OCI-LY3 (cell line): Measurements from ENCODE around the gene EAF1.

Experiments
- H2AFZ ChIP-seq: fragments of 200-600, 300-600 bp; shearing (Covaris generic); 2 replicates; pipeline ENCODE4 v1.6.0; 2014; ENCODE audit warnings: antibody characterized with exemption, low read depth, low read length
- H3K27ac ChIP-seq: fragments of 200-600, 300-600 bp; sonication (generic); 2 replicates; pipeline ENCODE4 v1.5.1; 2014; ENCODE audit warnings: mild to moderate bottlenecking, low read length, moderate library complexity, mixed read lengths
- H3K27me3 ChIP-seq: fragments of 200-600, 300-600 bp; sonication (generic); 2 replicates; pipeline ENCODE4 v1.6.1; 2014; ENCODE audit warnings: low read depth, low read length, mixed read lengths
- H3K36me3 ChIP-seq: fragments of 200-600, 300-600 bp; sonication (generic); replicated peaks from 2 replicates; pipeline ENCODE3; 2014; ENCODE audit warnings: low read depth, low read length, mixed read lengths
- H3K4me1 ChIP-seq: fragments of 300-600, 200-600 bp; sonication (generic); 2 replicates; pipeline ENCODE4 v1.6.1; 2014; ENCODE audit warnings: low read length, mixed read lengths
- H3K4me2 ChIP-seq: fragments of 200-600, 300-600 bp; sonication (generic); 2 replicates; pipeline ENCODE4 v1.6.1; 2014; ENCODE audit warnings: low read length, mixed read lengths
- H3K4me3 ChIP-seq: fragments of 300-600, 200-600 bp; sonication (generic); 2 replicates; pipeline ENCODE4 v1.5.1; 2014; ENCODE audit warnings: antibody characterized with exemption, mild to moderate bottlenecking, low read length, moderate library complexity
- H3K79me2 ChIP-seq: fragments of 300-600, 200-600 bp; shearing (Covaris generic); 2 replicates; pipeline ENCODE4 v1.6.1; 2014; ENCODE audit warnings: mild to moderate bottlenecking, low read length, mixed read lengths
- H3K9ac ChIP-seq: fragments of 300-600, 200-600 bp; shearing (Covaris generic); 2 replicates; pipeline ENCODE4 v1.6.0; 2014; ENCODE audit warnings: mild to moderate bottlenecking, low read length, moderate library complexity
- H3K9me3 ChIP-seq: fragments of 200-600, 300-600 bp; shearing (Covaris generic); 2 replicates; pipeline ENCODE4 v1.6.1; 2014; ENCODE audit warnings: low read length, mixed read lengths; ENCODE audit not compliant: insufficient read depth
- H4K20me1 ChIP-seq: fragments of 200-600, 300-600 bp; sonication (generic); 2 replicates; pipeline ENCODE4 v1.6.1; 2016; ENCODE audit warnings: low read length, mixed read lengths; ENCODE audit not compliant: insufficient read depth
- EZH2phosphoT487 ChIP-seq: fragments of 200-600 bp; shearing (Covaris generic); IDR thresholded peaks from 2 replicates; pipeline ENCODE4 v1.6.1; 2018; ENCODE audit warnings: antibody characterized with exemption, mixed run types, low read depth
- TF ChIP-seq, protein P1 (sequence below): fragments of 200-600, 300-600 bp; sonication (generic); IDR thresholded peaks from 2 replicates; pipeline ENCODE4 v1.5.1; 2014; ENCODE audit warnings: antibody characterized with exemption, low read length, low read depth

The EAF1 gene

DNA sequence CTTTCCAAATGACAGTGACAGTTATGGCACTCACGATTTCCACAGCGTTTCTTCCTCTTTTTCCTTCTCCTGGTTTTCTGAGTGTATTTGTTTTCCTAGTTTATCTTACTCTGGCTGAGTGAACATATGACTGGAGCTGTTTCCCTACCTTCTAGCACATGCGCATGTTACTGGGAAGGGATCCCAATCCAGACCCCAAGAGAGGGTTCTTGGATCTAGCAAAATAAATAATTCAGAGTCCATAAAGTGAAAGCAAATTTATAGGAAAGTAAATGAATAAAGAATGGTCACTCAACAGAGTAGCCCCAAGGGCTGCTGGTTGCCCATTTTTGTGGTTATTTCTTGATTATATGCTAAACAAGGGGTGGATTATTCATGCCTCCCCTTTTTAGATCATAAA is 23.9 kb upstream of the EAF1 start:
- Histone ChIP-seq H3K27ac (peak overlapping the region; percentile 98), H3K4me2 (no peak overlapping the region), H3K4me3 (no peak overlapping the region), H3K4me1 (peaks cover 57% of the 10 kb centered on the region), H4K20me1 (no peaks in the 10 kb centered on the region), H3K79me2 (no peaks in the 10 kb centered on the region), H2AFZ (no peak overlapping the region), H3K9me3 (no peaks in the 10 kb centered on the region), H3K9ac (peak overlapping the region; percentile 66; the same call in 1 of the 2 replicates), H3K36me3 (peaks cover under 1% of the 10 kb centered on the region), H3K27me3 (no peaks in the 10 kb centered on the region)
- TF ChIP-seq, protein P1, sequence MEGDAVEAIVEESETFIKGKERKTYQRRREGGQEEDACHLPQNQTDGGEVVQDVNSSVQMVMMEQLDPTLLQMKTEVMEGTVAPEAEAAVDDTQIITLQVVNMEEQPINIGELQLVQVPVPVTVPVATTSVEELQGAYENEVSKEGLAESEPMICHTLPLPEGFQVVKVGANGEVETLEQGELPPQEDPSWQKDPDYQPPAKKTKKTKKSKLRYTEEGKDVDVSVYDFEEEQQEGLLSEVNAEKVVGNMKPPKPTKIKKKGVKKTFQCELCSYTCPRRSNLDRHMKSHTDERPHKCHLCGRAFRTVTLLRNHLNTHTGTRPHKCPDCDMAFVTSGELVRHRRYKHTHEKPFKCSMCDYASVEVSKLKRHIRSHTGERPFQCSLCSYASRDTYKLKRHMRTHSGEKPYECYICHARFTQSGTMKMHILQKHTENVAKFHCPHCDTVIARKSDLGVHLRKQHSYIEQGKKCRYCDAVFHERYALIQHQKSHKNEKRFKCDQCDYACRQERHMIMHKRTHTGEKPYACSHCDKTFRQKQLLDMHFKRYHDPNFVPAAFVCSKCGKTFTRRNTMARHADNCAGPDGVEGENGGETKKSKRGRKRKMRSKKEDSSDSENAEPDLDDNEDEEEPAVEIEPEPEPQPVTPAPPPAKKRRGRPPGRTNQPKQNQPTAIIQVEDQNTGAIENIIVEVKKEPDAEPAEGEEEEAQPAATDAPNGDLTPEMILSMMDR, result no peak
- TF ChIP-seq EZH2phosphoT487, result no peak

- Histone ChIP-seq H3K79me2 (no peaks in the 10 kb centered on the region), H3K4me2 (peak overlapping the region; percentile 42), H3K4me3 (no peak overlapping the region), H3K36me3 (peaks cover 3% of the 10 kb centered on the region), H3K4me1 (peaks cover 57% of the 10 kb centered on the region), H3K27ac (peak overlapping the region; percentile 98), H2AFZ (no peak overlapping the region), H3K27me3 (no peaks in the 10 kb centered on the region), H4K20me1 (no peaks in the 10 kb centered on the region), H3K9me3 (no peaks in the 10 kb centered on the region), H3K9ac (peak overlapping the region; percentile 66)
- no peak for TF ChIP-seq EZH2phosphoT487
- TF ChIP-seq, protein P1, result no peak
Observed at GRCh38 chr3:15403965-15404364, 23.4 kb upstream of the EAF1 start.

GRCh38 chr3:15404767-15405166 is 22.6 kb upstream of the EAF1 start:
- peaks cover 6% of the 10 kb centered on the region for H3K36me3 ChIP-seq
- H3K4me2 ChIP-seq, result peak overlapping the region; percentile 88
- H3K4me3 ChIP-seq, result peak overlapping the region; percentile 57
- no peaks in the 10 kb centered on the region for H3K27me3 ChIP-seq
- no peak overlapping the region for H2AFZ ChIP-seq
- peak overlapping the region; percentile 98 for H3K27ac ChIP-seq
- no peaks in the 10 kb centered on the region for H3K9me3 ChIP-seq
- H4K20me1 ChIP-seq, result no peaks in the 10 kb centered on the region
- no peaks in the 10 kb centered on the region for H3K79me2 ChIP-seq
- TF ChIP-seq EZH2phosphoT487, result no peak
- TF ChIP-seq, protein P1, result no peak
- peak overlapping the region; percentile 84 for H3K9ac ChIP-seq
- H3K4me1 ChIP-seq, result peaks cover 64% of the 10 kb centered on the region

DNA sequence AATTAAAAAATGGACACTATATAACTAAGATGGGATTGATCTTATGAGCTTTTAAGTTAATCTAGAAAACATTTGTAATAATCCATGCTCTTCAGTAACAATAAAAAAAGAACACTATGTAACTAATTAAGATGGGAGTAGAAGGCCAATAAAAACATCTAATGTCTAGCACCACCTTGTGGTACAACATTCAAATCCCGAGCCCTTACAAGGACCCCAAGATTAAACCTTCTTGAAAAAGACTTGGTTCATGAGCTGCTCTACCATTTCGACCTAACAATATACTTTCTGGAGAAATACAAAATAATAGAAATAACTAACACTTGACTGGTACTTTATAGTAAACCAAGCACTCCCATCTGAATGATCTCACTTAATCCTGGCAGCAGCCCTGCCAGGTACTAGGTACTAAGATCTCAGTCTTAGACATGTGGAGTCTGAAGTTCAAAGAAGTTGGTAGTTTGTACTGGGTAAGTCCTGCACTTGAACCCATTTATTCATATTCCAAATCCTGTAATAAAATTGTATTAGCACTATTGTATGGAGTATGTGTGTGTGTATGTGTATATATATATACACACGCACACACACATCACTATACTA is 21.8 kb upstream of the EAF1 start:
- H3K4me2 ChIP-seq, result peak overlapping the region; percentile 88
- TF ChIP-seq, protein P1, result peak; percentile 93
- TF ChIP-seq EZH2phosphoT487, result no peak
- H3K36me3 ChIP-seq, result peaks cover 6% of the 10 kb centered on the region
- H3K27ac ChIP-seq, result peak overlapping the region; percentile 98
- H2AFZ ChIP-seq, result 0 out of 2 replicates have a peak overlapping the region, but pooled peaks have one; percentile 6
- H4K20me1 ChIP-seq, result no peaks in the 10 kb centered on the region
- H3K9ac ChIP-seq, result peak overlapping the region; percentile 84
- peaks cover 56% of the 10 kb centered on the region for H3K4me1 ChIP-seq
- no peaks in the 10 kb centered on the region for H3K27me3 ChIP-seq
- peak overlapping the region; percentile 57 for H3K4me3 ChIP-seq
- no peaks in the 10 kb centered on the region for H3K9me3 ChIP-seq
- H3K79me2 ChIP-seq, result no peaks in the 10 kb centered on the region
